Activated CD4-positive, alpha-beta T cell treated with anti-CD3 and anti-CD28 coated beads for 36 hours (primary cell): Measurements from ENCODE around the gene ABCA7. TPM values are rescaled to one million over a fixed set of nuclear protein-coding genes. Genes with fewer than 3 reads are reported as not detected.

Experiments
- ATAC-seq: fragments of 200-7000 bp; cut with Tn5 transposase; one replicate; pipeline ENCODE4 v1.10.0; 2021; ENCODE audit warnings: mild to moderate bottlenecking, moderate library complexity
- CTCF ChIA-PET: fragments of 350-600 bp; sonication (Branson Sonifier 250); formaldehyde crosslinking; loops from one replicate; lab custom pipeline; 2021; ENCODE audit warnings: antibody characterized with exemption; lab: Charles Lee
- POLR2A ChIA-PET: fragments of 350-600 bp; sonication (Branson Sonifier 250); formaldehyde crosslinking; loops from one replicate; lab custom pipeline; 2021; ENCODE audit warnings: antibody characterized with exemption, inconsistent platforms; lab: Charles Lee
- DNase-seq: peaks from one replicate; pipeline ENCODE4 v3.0.0-alpha.2; 2020
- H3K27ac Mint-ChIP-seq: one replicate; pipeline ENCODE4 v1.8.0; 2021; ENCODE audit warnings: mixed read lengths
- H3K27me3 Mint-ChIP-seq: one replicate; pipeline ENCODE4 v1.8.0; 2021; ENCODE audit warnings: mixed read lengths
- H3K36me3 Mint-ChIP-seq: one replicate; pipeline ENCODE4 v1.8.0; 2021; ENCODE audit warnings: low read depth, mixed read lengths
- H3K4me1 Mint-ChIP-seq: one replicate; pipeline ENCODE4 v1.8.0; 2021; ENCODE audit warnings: mixed read lengths
- H3K4me3 Mint-ChIP-seq: one replicate; pipeline ENCODE4 v1.8.0; 2021; ENCODE audit warnings: mild to moderate bottlenecking, moderate library complexity, mixed read lengths
- H3K9me3 Mint-ChIP-seq: one replicate; pipeline ENCODE4 v1.8.0; 2021; ENCODE audit warnings: low read depth, mixed read lengths
- intact Hi-C, 2 experiments: fragments of 100-400 bp; cut with DNase I in 1 of 2; cut with micrococcal nuclease in 1 of 2; formaldehyde crosslinking; loops; one replicate each; pipeline versions ENCODE4 v1.14.2 to v1.15.1; 2022 to 2024; cut with DNase I, micrococcal nuclease
- total RNA-seq, 2 experiments: library from RNA; stranded (reverse); gene quantifications; one replicate each; pipeline ENCODE4 v1.2.3, GENCODE V29; 2021

The ABCA7 gene
- total RNA-seq, 2 experiments from 2014 or later: 14.4 to 16.9 TPM

- Mint-ChIP-seq H3K4me3 (no peak overlapping the region), H3K4me1 (peaks cover 27% of the 10 kb centered on the region), H3K9me3 (peaks cover under 1% of the 10 kb centered on the region), H3K36me3 (peaks cover 5% of the 10 kb centered on the region), H3K27me3 (no peaks in the 10 kb centered on the region), H3K27ac (no peak overlapping the region)
- peak; percentile 25 for ATAC-seq
- ChIA-PET POLR2A (no interaction called here), CTCF (interaction anchor here (0.5 kb wide), 1 partner anchor 24 kb away, joined by 3 read pairs; no protein-coding TSS in a partner anchor)
- DNase-seq: no peak
- intact Hi-C loops: loop anchor here in 1 of 2 experiments (1.0 to 10.0 kb wide), 4 partner anchors 20 to 792 kb away; no protein-coding TSS in a partner anchor
Observed at GRCh38 chr19:1062387-1063029, 22.6 kb downstream of the ABCA7 start.

- ATAC-seq: peak; percentile 28
- CTCF ChIA-PET: interaction anchor here (0.5 to 1.2 kb wide), 2 partner anchors 23 to 24 kb away, joined by 3 to 4 read pairs; partner anchors contain the start of gene ABCA7
- Mint-ChIP-seq H3K9me3 (no peaks in the 10 kb centered on the region), H3K4me3 (no peak overlapping the region), H3K36me3 (no peaks in the 10 kb centered on the region), H3K27ac (no peak overlapping the region), H3K4me1 (peaks cover 21% of the 10 kb centered on the region), H3K27me3 (no peaks in the 10 kb centered on the region)
- intact Hi-C loops: loop anchor here in 1 of 2 experiments (1.0 to 10.0 kb wide), 2 partner anchors 201 to 792 kb away; no protein-coding TSS in a partner anchor
- DNase-seq: peak; percentile 84
- POLR2A ChIA-PET: no interaction called here
Observed at GRCh38 chr19:1063030-1063908, 23.4 kb downstream of the ABCA7 start.

GRCh38 chr19:1063909-1064660, 24.2 kb downstream of the ABCA7 start:
- CTCF ChIA-PET: interaction anchor here (0.6 to 3.3 kb wide), 12 partner anchors 12 to 197 kb away, joined by 3 to 26 read pairs (median 5); partner anchors contain the start of genes ABCA7, GPX4, RNU6-2 and TMEM259

GRCh38 chr19:1064661-1065605, 25.0 kb downstream of the ABCA7 start:
- CTCF ChIA-PET: interaction anchor here (0.6 to 3.3 kb wide), 15 partner anchors 11 to 197 kb away, joined by 3 to 26 read pairs (median 4); partner anchors contain the start of genes ABCA7, GPX4, RNU6-2 and TMEM259
- no peak overlapping the region for H3K27ac Mint-ChIP-seq
- intact Hi-C loops: loop anchor here (5.0 to 10.0 kb wide), 5 partner anchors 37 to 790 kb away; partner anchors contain the start of genes CNN2 (in 1 of the 2), GPX4 (in 1 of the 2) and PTBP1 (in 1 of the 2)
- H3K4me3 Mint-ChIP-seq: no peak overlapping the region
- H3K4me1 Mint-ChIP-seq: peaks cover 33% of the 10 kb centered on the region
- H3K27me3 Mint-ChIP-seq: no peaks in the 10 kb centered on the region
- POLR2A ChIA-PET: interaction anchor here (1.0 kb wide), 2 partner anchors 25 to 43 kb away, joined by 3 to 4 read pairs; partner anchors contain the start of genes ABCA7 and RNU6-2
- ATAC-seq: peak; percentile 48
- no peaks in the 10 kb centered on the region for H3K9me3 Mint-ChIP-seq
- peaks cover 13% of the 10 kb centered on the region for H3K36me3 Mint-ChIP-seq
- peak; percentile 86 for DNase-seq

More at GRCh38 chr19:1063909-1064660, 24.2 kb downstream of the ABCA7 start:
- POLR2A ChIA-PET: interaction anchor here (1.0 kb wide), 2 partner anchors 24 to 43 kb away, joined by 3 to 4 read pairs; partner anchors contain the start of genes ABCA7 and RNU6-2
- intact Hi-C loops: loop anchor here in 1 of 2 experiments (1.0 to 10.0 kb wide), 2 partner anchors 202 to 791 kb away; no protein-coding TSS in a partner anchor
- Mint-ChIP-seq H3K27ac (no peak overlapping the region), H3K9me3 (no peaks in the 10 kb centered on the region), H3K4me1 (peaks cover 27% of the 10 kb centered on the region), H3K36me3 (peaks cover 6% of the 10 kb centered on the region), H3K27me3 (no peaks in the 10 kb centered on the region), H3K4me3 (no peak overlapping the region)
- ATAC-seq (no peak), DNase-seq (no peak)

- ATAC-seq (no peak), DNase-seq (no peak)
- peaks cover 35% of the 10 kb centered on the region for H3K4me1 Mint-ChIP-seq
- H3K4me3 Mint-ChIP-seq: peak overlapping the region; percentile 21
- no peak overlapping the region for H3K27ac Mint-ChIP-seq
- H3K9me3 Mint-ChIP-seq: no peaks in the 10 kb centered on the region
- H3K36me3 Mint-ChIP-seq: peaks cover 17% of the 10 kb centered on the region
- no peaks in the 10 kb centered on the region for H3K27me3 Mint-ChIP-seq
- intact Hi-C loops: loop anchor here (2.0 to 10.0 kb wide), 9 partner anchors 37 to 789 kb away; partner anchors contain the start of genes ATP5F1D (in 1 of the 2), CNN2 (in 1 of the 2), GPX4 (in 1 of the 2) and MIDN (in 1 of the 2)
- ChIA-PET CTCF (interaction anchor here (0.7 to 3.3 kb wide), 7 partner anchors 10 to 208 kb away, joined by 3 to 26 read pairs (median 7); partner anchors contain the start of genes RNU6-2 and TMEM259), POLR2A (no interaction called here)
Observed at GRCh38 chr19:1065606-1066109, 25.8 kb downstream of the ABCA7 start.

- CTCF ChIA-PET: interaction anchor here (0.7 to 3.3 kb wide), 6 partner anchors 10 to 207 kb away, joined by 3 to 26 read pairs (median 6); no protein-coding TSS in a partner anchor
- no peaks in the 10 kb centered on the region for H3K27me3 Mint-ChIP-seq
- peaks cover 35% of the 10 kb centered on the region for H3K4me1 Mint-ChIP-seq
- intact Hi-C loops: loop anchor here (2.0 to 10.0 kb wide), 9 partner anchors 36 to 789 kb away; partner anchors contain the start of genes ATP5F1D (in 1 of the 2), CNN2 (in 1 of the 2), GPX4 (in 1 of the 2) and MIDN (in 1 of the 2)
- peak overlapping the region; percentile 55 for H3K4me3 Mint-ChIP-seq
- peaks cover 19% of the 10 kb centered on the region for H3K36me3 Mint-ChIP-seq
- H3K27ac Mint-ChIP-seq: no peak overlapping the region
- DNase-seq (no peak), ATAC-seq (no peak)
- no peaks in the 10 kb centered on the region for H3K9me3 Mint-ChIP-seq
- POLR2A ChIA-PET: interaction anchor here (1.2 to 2.1 kb wide), 2 partner anchors 14 to 203 kb away, joined by 4 to 8 read pairs; partner anchors contain the start of gene CIRBP
Observed at GRCh38 chr19:1066251-1066747, 26.4 kb downstream of the ABCA7 start.

- CTCF ChIA-PET: interaction anchor here (0.8 to 3.3 kb wide), 6 partner anchors 9 to 203 kb away, joined by 3 to 26 read pairs (median 4); partner anchors contain the start of gene CIRBP
- peak within 1 kb of the TSS; percentile 85 for H3K4me3 Mint-ChIP-seq
- H3K36me3 Mint-ChIP-seq: peaks cover 22% of the 10 kb centered on the region
- peak; percentile 91 for DNase-seq
- intact Hi-C loops: loop anchor here (1.0 to 10.0 kb wide), 14 partner anchors 10 to 788 kb away; partner anchors contain the start of genes ABCA7 (in 1 of the 2), ATP5F1D (in 1 of the 2), CNN2 (in 1 of the 2) and GPX4 (in 1 of the 2)
- H3K27me3 Mint-ChIP-seq: no peaks in the 10 kb centered on the region
- peak; percentile 48 for ATAC-seq
- no peaks in the 10 kb centered on the region for H3K9me3 Mint-ChIP-seq
- peak within 1 kb of the TSS; percentile 85 for H3K27ac Mint-ChIP-seq
- POLR2A ChIA-PET: interaction anchor here (0.9 to 2.1 kb wide), 5 partner anchors 9 to 202 kb away, joined by 3 to 8 read pairs (median 4); partner anchors contain the start of gene CIRBP
- H3K4me1 Mint-ChIP-seq: peaks cover 38% of the 10 kb centered on the region
Observed at GRCh38 chr19:1066748-1067340, 26.9 kb downstream of the ABCA7 start, which contains the start of gene ARHGAP45. ARHGAP45 (plus strand) TSS chr19:1067167; CDS start chr19:1067406, 239 bp downstream.

- no peaks in the 10 kb centered on the region for H3K9me3 Mint-ChIP-seq
- ATAC-seq (peak; percentile 20), DNase-seq (no peak)
- intact Hi-C loops: loop anchor here (1.0 to 10.0 kb wide), 14 partner anchors 10 to 787 kb away; partner anchors contain the start of genes ABCA7 (in 1 of the 2), ATP5F1D (in 1 of the 2), CNN2 (in 1 of the 2) and GPX4 (in 1 of the 2)
- H3K36me3 Mint-ChIP-seq: peaks cover 28% of the 10 kb centered on the region
- H3K4me3 Mint-ChIP-seq: peak overlapping the region; percentile 85
- CTCF ChIA-PET: interaction anchor here (0.5 to 3.3 kb wide), 8 partner anchors 9 to 202 kb away, joined by 3 to 26 read pairs (median 3); partner anchors contain the start of gene CIRBP
- no peaks in the 10 kb centered on the region for H3K27me3 Mint-ChIP-seq
- POLR2A ChIA-PET: interaction anchor here (0.9 to 2.1 kb wide), 6 partner anchors 8 to 201 kb away, joined by 3 to 8 read pairs (median 4); partner anchors contain the start of gene CIRBP
- H3K4me1 Mint-ChIP-seq: peaks cover 44% of the 10 kb centered on the region
- peak overlapping the region; percentile 85 for H3K27ac Mint-ChIP-seq
Observed at GRCh38 chr19:1067341-1067957, 27.5 kb downstream of the ABCA7 start.
